ENCODE measurements around the gene RHOJ.

Gene RHOJ

DNA sequence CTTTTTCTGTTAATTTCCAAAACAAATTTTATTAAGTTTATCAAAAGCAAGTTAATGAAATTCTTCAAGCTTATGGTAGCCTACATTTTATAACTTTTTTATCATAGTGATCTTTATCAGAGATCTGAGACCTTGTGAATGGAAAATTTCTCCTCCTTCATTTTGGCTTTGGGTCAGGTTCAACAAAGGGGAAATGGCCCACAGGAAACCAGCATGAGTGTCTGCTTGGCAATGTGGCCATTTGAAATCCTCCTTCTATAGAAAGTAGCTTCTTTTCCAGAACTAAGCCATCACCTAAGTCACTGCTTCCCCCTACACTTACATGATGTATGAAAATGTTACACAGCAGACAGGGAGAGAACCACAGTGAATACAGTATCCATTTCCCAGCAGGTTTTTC, 1.6 kb downstream of the RHOJ start:
- no peak for DNase-seq (ENCODE audit: low spot score)

DNA sequence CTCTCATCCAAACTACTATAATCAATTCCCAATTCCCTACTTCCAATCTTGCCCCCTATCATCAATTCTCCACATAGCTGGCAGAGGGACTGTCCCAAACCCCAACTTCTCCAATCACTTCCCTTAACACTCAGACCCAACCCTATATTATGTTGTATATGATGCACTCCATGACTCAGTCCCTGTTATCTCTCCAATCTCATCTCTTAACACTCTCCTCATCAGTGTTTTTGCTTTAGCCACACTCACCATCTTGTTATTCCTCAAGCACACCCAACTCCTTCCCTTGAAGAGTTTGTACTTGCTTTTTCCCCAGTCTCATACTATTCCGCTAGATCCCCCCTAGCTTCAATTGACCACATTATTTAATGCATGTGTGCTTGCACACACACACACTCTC, 4.9 kb downstream of the RHOJ start:
- no peak for DNase-seq (ENCODE audit: low spot score)

DNA sequence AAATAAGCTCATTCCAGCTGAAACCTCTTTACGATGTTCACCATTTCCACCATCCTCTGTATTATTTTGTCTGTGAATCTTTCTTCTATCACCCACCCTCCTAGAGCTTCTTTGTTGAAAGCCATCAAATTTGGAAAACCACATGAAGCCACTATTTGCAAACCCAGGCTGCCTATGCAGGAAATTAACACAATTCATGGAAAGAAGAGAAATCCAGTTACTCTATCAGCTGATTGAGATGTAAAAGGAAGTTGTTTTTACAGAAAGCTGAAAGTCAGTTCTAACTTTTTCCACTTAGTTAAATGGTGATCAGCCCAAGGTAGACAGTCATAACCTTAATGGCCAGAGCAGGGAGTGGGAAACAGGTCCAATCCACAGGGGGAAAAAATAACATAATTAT, 6.6 kb downstream of the RHOJ start:
- no peak for DNase-seq (ENCODE audit: low spot score)

DNA sequence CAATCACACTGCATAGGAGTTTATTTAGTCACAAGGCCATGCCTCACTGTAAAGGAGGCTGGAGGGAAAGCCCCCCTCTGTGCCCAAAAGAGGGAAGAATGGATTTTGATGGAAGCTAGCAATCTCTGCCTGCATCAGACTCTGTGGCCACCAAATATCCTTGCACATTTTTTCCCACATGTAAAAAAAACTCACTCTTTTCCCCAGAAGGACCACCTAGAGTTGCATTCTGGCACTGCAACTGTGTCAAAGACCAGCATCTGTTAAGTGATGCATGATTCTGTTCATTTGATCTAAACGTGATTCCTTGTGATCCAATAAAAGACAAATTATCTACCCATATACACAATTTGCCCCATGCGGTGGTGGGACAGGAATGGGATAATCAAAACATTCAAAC, 8.0 kb downstream of the RHOJ start:
- DNase-seq (ENCODE audit: low spot score): no peak

DNA sequence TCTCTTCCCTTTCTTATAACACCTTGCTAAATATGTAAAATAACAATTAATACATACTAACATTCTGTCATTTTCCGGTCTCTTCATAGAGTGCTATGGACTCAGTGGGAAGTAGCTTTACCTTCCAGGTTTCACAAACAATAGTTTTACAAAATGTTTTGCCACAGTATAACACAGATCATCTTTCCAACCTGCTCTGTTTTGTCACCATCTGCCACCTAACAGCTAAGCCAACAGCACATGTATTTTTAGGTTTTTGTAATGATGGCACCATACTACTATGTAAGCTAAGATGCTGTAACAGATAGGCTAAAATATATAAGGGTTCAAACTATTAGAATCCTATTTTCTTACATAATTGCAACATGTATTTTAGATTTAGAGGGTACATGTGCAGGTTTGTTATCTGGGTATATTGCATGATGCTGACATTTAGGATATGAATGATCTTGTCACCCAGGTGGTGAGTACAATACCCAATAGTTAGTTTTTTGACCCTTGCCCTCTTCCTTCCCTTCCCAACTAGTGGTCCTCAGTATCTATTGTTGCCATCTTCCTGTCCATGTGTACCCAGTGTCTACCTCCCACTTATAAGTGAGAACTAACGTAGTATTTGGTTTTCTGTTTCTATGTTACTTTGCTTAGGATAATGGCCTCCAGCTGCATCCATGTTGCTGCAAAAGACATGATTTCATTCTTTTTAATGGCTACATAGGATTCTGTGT, 8.7 kb downstream of the RHOJ start:
- DNase-seq (ENCODE audit: low spot score): no peak

DNA sequence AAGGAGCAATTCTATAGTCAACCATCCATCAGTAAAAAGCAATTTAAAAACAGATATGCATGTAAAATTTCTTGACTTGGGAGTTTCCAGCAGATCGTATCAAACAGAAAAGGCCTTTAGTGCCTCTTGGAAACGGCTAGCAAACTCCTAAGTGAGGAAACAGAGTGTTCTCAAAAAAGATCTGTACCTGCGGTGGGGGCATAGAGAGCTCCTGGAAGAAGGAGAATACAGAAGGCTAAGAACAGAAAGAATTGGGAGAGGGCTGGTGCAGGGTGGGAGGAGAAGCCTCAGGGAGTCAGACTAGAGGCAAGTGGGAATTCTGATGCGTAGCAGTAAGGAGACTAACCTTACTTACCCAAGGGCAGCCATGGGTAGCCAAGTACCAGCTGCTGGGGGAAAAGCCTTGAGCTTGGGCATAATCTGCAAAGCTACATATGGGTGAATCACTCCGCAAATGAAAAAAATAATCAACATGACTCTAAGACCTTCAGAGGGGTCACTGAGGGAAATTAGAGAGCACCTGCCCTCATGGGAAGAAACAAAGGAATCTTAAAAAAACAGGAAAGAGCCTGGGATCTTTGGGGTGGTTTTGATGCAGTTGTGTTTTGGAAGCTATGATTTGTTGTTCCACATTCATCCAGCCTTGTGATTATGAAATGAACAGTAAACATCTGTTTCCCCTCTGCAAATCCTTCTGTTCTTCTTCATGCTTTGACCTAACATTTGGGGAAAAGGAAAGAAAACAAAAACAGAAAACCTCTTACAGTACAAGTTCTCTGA, 10.4 kb downstream of the RHOJ start:
- DNase-seq (ENCODE audit: low spot score): no peak

DNA sequence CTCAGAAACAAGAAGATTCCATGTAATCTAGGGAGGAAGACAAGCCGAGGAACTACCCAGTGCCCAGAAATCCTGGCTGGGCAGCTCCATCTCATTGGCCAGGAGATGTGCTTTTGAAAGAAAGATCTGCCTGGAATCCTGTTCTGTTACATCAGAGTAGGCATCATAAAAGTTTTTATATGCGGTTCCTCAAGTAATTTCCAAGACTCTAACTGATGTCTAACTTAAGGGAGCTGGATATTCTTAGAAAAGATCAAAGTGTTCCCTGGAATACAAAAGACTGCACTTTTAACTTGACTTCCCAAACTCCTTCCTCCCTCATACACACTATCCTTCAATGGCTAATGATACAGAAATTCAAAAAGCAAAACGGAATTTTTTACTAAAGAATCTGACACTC, 16.3 kb downstream of the RHOJ start:
- no peak for DNase-seq (ENCODE audit: low spot score)

DNA sequence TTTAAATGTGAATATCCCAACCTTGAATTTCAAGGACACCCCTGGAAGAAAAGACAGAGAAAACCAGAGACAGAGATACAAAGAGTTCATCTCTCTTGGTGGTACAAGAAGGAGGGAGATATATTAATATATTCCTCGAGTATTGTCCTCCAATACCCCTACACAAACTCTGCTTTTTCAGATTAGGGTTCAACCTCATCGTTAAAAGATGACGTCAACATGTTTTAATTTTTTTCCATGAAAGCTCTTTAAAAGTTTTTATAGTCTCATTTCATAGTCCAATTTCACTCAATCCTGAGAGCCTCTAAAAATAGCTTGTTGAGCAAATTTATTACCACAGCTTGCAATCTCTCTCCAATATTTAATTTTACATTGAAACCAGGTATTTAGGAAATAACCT, 19.4 kb downstream of the RHOJ start:
- no peak for DNase-seq (ENCODE audit: low spot score)

DNA sequence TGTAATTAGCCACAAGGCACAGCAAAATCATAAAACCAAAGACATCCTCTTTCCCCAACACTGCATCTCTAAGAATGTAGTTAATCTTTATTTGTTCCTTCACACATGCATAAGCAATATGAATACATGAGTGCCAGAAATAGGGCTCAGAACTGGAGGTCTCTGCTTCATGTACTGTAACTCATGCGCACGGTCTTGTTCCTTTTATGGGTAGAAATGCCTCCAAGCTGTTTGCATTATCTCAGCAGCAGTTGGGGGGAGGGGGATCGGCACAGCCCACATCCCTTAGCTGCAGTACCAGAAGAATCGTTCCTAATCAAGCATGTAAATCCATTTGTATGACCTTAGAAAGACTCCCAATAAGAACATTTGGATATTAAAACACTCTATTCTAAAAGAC, 20.0 kb downstream of the RHOJ start:
- peak; percentile 13 for DNase-seq (ENCODE audit: low spot score)

DNA sequence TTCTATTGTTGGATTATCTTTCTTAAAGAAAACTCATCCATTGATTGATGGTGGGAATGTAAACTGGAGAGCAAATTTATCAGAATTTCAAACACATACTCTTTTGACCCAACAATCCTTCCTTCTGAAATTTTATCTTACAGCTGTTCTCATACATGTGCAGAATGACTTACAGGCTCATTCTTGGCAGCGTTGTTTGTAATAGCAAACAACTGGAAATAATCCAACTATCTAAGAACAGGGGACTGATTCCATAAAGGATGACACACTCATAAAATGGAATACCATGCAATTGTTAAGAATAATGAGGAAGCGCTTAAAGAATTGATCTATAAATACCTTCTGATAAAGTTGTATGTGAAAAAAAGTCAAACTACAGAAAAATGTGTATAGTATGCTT, 24.0 kb downstream of the RHOJ start:
- DNase-seq (ENCODE audit: low spot score): no peak

DNA sequence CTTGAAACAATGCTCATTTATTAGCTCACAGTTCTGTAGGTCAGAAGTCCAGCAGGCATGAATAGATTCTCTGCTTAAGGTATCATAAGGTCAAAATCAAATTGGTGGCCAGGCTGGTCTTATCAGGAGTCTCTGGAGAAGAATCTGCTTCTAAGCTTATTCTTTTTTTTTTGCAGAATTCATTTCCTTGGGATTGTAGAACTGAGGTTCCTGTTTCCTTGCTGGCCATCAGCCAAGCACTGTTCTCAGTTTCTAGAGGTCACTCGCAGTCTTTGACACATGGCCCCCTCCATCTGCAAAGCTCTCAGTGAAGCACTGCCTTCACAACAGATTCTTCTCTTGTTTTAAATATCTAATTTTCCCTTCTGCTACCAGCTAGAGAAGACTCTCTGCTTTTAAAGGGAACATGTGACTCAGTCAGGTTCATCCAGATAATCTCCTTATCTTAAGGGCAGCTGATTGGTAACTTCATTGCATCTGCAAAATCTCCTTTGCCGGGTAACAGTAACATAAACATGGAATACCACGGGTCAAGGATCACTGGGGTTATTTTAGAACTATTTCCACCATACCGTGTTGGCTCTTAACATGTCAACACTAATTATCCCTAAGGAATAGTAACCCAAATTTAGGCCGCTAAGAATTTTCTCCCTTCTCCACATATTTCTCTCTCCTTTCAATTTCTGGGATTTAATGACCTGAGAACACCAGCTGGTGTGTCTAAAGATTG, 25.3 kb downstream of the RHOJ start:
- no peak for DNase-seq (ENCODE audit: low spot score)

DNA sequence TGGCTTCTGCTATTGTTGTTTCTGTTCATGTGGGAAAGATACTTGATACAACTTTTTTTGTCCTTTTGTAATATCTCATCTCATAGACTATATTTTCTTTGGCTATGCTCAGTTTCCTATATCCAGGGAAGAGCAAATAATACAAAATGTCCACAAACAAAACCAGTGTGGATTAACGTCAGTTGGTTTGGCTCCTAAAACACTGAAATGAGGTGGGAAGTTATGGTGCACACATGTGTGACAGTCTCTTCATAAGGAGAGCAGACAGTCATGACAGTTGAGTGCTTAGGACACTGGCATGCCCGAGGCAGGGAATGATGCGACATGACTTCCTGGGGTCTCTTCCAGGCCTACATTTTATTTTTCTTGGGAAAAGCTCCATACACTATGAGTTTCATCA, 27.5 kb downstream of the RHOJ start:
- no peak for DNase-seq (ENCODE audit: low spot score)

DNA sequence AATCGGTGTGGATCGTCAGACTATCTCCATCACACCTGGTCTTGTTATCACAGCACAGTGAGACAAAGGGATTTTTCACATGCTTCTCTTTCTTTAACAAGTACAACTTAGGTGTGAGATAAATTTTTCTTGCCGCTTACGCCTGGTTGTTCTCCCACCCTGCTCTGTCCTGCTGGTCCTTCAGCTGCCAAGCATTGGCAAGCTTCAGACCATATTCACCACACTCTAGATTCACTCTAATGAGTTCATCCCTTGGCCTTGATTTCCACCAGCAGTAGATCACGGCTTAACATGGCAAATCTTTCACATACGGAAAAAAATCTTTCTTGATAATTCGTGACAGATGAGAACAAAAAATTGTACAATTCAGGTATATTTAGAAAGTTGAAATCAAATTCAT, 33.5 kb downstream of the RHOJ start:
- DNase-seq (ENCODE audit: low spot score): no peak

DNA sequence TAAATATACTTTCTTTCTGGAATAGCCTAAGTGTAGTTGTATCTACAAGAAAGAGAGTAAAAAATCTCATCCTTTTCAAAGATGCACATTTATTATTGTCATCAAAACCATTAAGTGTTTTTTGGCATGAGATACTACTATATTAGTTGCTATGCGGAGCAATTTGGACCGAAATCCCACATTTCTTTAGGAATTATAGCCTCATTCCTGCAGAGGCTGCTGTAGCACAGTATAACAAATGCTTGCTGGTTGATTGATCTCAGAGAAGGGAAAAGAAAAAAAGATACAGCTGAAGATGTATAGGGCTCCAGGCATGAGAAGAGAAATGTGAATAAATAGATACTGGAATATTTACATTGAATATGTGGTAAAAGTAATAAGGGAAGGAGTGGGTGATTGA, 36.0 kb downstream of the RHOJ start:
- no peak for DNase-seq (ENCODE audit: low spot score)

DNA sequence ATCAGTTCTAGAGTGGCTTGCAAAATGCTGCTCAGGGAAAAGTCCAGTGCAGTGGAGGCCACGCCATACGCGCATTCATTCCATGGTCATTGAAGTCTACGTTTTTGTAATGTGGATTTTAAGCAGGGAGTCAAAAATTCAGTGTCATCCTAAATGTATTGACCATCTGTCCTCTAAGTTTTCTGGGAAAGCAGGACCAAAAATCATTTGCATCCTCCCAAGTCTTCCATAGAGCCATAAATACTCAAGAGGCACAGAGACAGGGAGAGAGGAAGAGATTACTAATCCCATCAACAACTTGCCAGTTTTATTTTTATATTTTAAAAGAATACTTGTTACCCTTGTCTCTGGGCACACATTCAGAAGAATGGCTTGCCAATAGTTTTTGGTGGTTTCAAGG, 36.9 kb downstream of the RHOJ start:
- no peak for DNase-seq (ENCODE audit: low spot score)

DNA sequence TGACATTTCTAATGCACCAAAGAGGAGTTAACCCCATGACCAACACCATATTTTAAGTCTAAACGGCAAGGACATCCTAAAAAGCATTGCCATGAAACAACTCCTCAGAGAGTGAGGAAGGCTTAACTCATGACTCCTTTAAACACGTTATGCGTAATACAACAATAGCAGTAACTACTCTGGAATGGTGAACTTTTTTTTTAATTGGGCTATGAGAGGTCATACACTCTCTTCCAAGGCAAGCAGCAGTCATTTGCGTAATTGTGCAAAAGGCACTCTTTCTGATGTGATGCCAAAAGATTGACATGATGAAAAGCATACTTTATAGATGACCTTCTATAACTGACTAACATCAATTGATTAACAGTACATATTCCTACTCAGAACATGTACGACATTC, 39.4 kb downstream of the RHOJ start:
- no peak for DNase-seq (ENCODE audit: low spot score)

DNA sequence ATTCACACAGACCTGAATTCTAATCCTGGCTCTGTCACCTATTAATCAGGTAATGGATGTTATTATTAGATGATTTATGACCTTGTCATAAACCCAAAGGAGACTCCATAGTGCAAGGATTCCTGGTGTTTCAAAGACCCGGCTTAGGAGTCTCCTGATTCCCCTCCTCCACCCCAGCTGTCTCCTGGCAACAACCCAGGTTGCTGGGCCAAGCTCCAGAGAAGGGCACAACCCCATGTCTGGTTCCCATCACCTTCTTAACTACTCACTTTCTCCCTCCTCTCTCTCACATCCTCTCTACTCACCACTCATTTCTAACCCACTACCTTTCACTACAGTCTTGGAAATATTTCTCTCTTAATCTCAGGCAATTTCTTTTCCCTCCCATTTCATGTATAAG, 41.6 kb downstream of the RHOJ start:
- DNase-seq (ENCODE audit: low spot score): no peak

DNA sequence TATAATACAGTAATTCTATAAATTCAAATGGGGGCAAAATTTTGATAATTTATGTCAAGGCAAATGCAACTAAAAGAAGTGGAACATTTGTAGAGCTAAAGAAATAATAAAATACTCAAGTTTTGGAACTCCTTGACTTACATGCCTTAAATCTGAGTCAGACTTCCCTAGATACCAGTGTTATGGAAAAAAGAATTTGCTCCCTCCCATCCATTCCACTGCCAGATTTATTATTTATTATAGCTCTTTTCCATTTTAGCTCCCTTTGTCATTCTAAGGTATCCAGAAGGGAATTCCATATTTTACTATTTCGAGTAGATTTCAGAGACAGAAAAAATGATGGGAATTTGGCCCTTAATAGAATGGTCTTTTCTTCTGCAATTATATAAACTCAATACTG, 44.0 kb downstream of the RHOJ start:
- DNase-seq (ENCODE audit: low spot score): no peak

DNA sequence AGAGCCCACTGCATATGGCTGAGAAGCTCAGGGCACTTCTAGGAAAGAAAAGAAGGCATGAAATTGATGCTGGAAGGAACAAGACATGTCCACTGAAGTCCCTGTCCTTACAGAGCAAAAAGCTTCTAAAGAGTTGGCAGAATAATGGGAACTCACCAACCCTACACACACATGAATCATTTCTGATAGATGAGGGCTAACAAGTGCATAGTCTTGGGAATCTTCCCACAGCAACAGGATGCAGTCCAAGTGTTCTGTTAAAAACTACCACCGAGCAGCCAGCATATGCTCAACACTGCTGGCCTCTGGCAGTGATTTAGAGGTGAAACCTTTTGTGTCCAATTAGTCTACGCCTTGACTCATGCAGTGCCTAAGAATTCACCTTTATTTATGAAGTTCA, 44.8 kb downstream of the RHOJ start:
- DNase-seq (ENCODE audit: low spot score): no peak

DNA sequence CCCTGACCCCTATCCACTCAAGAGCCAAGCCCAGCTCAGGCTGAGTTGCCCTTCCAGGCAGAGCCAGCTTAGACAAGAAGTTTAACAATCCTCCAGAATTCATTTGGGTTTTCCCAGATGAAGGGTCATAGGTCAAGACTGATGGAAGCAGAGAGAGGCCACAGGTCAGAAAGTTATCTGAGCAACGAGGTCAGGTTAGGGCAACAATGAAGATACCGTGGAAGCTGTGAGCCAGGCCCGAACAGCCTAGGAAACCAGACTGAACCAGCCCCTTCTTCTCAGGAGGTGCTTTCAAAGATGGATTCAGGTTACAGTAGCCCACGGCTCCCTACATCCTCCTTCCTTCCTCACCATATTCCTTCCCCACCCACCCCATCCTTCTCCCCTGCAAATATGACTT, 53.1 kb downstream of the RHOJ start:
- no peak for DNase-seq (ENCODE audit: low spot score)

DNA sequence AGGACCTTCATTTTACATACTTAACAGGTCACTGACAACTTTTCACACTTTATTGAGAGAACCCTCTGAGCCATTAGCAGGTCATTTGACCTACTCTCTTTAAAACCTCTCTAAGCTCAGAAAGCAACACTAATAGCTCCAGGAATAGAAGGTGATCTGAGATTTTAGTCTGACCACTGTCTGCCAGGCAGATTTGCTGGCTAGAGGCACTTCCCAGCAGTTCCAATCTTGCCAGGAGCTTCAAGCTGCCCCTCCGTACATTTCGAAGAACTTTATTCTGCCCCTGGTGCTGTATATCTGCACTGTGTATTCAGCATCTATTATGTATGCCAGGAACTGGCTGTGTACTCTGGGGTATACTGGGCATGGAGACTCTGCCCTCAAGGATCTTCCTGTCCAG, 58.2 kb downstream of the RHOJ start:
- DNase-seq (ENCODE audit: low spot score): no peak

DNA sequence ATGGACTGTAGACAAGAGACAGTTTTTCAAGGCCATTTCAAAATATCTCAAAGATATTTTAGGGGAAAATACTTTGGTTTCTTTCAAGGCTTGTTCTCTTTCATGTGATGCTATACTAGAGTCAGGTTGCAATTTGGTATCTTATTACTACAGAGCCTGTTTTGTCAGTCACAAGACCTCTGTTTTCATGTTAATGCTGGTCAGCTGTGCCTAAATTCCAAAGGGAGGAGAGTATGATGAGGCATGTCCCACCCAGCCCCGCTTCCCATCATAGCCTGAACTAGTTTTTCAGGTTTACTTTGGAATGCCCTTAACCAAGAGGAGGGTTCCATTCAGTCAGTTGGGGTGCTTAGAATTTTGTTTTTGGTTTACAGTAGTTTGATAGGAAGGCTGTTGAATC, 61.9 kb downstream of the RHOJ start:
- DNase-seq (ENCODE audit: low spot score): no peak

DNA sequence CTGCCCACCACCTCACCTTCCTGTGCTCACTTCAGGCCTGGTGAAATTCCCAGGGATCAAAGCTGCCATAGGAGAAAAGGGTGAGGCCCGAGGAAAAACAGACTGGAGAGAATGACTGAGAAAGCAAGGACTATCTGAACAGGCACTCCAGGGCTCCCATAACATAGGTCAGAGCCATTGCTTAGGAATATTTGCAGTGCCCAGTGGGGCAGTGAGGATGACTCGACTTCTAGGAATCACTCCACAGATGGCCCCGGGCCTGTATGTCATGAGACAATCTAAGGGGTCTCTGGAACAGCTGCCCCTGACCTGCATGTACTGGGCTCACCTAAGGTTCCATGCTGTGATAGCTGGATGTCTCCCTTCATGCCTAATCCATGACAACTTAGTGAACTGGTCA, 62.9 kb downstream of the RHOJ start:
- no peak for DNase-seq (ENCODE audit: low spot score)

All from iPS-NIHi11 (cell line).